WERI-Rb-1 (cell line): Measurements from ENCODE around the gene RAB37.
A peak's percentile ranks its signal among the peaks of the same experiment; 100 is the strongest.

Experiments
- DNase-seq: peaks from one replicate; pipeline ENCODE4 v3.0.0-alpha.2; 2020
- H3K27ac ChIP-seq: fragments of 250-450 bp; sonication (Bioruptor Pico); 2 replicates; pipeline ENCODE4 v1.5.1; 2020; ENCODE audit warnings: mild to moderate bottlenecking, moderate library complexity
- H3K27me3 ChIP-seq: fragments of 250-450 bp; sonication (Bioruptor Pico); 2 replicates; pipeline ENCODE4 v1.5.1; 2021; ENCODE audit warnings: mild to moderate bottlenecking, low read depth, moderate library complexity; ENCODE audit not compliant: insufficient read depth, severe bottlenecking
- H3K36me3 ChIP-seq: fragments of 250-450 bp; sonication (Bioruptor Pico); 2 replicates; pipeline ENCODE4 v1.5.1; 2020; ENCODE audit warnings: mild to moderate bottlenecking, moderate library complexity
- H3K4me3 ChIP-seq: 2 replicates; pipeline ENCODE4 v1.5.1; 2011; ENCODE audit warnings: low read depth, mild to moderate bottlenecking, control low read depth, low read length
- H3K9me3 ChIP-seq: fragments of 250-450 bp; sonication (Bioruptor Pico); 2 replicates; pipeline ENCODE4 v1.5.1; 2021; ENCODE audit warnings: mild to moderate bottlenecking, moderate library complexity; ENCODE audit not compliant: severe bottlenecking
- TF ChIP-seq, protein P1 (sequence below): IDR thresholded peaks from 2 replicates; pipeline ENCODE4 v1.5.1; 2011; ENCODE audit warnings: low read depth, mild to moderate bottlenecking, control low read depth, inconsistent platforms, low read length

The RAB37 gene

DNA sequence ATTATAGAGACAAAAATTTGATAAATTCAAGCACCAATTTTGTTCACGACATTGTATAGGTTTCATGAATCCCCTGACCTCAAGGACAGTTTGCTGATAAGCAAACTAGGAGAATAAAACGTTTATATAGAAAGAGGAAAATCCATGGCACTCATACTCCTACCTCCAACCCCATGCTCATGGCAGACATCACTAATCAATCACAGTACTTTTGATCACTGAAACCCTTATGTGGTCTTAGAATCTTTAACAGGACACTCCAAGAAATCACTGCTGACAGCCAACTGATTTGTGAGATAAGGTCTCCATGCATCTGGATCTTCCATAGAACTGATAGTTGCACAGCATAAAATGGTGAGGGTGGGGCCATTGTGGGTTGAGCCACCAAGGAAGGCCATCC, 6.7 kb downstream of the RAB37 start:
- no peak for DNase-seq
- Histone ChIP-seq H3K36me3 (no peaks in the 10 kb centered on the region; the same call in 1 of the 2 replicates), H3K27ac (no peak overlapping the region), H3K4me3 (no peak overlapping the region), H3K27me3 (no peaks in the 10 kb centered on the region), H3K9me3 (peaks cover 5% of the 10 kb centered on the region)
- TF ChIP-seq, protein P1, sequence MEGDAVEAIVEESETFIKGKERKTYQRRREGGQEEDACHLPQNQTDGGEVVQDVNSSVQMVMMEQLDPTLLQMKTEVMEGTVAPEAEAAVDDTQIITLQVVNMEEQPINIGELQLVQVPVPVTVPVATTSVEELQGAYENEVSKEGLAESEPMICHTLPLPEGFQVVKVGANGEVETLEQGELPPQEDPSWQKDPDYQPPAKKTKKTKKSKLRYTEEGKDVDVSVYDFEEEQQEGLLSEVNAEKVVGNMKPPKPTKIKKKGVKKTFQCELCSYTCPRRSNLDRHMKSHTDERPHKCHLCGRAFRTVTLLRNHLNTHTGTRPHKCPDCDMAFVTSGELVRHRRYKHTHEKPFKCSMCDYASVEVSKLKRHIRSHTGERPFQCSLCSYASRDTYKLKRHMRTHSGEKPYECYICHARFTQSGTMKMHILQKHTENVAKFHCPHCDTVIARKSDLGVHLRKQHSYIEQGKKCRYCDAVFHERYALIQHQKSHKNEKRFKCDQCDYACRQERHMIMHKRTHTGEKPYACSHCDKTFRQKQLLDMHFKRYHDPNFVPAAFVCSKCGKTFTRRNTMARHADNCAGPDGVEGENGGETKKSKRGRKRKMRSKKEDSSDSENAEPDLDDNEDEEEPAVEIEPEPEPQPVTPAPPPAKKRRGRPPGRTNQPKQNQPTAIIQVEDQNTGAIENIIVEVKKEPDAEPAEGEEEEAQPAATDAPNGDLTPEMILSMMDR = no peak

DNA sequence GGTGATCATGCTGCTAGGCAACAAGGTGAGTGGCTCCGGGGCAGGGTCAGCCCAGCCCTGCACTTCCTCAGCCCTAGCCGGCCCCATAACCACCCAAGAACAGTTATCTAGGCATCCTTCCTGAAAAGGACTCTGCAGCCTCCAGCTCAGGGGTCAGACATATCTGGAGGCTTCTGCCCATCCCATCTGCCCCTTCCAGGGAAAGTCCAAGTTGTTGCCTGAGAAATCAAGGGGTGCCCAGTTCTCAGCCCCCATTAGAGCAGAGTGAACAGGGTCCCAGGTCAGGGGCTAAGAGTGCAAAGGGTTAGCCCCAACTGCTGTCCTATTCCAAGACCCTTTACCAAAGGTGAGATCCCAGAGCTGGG, 7.3 kb downstream of the RAB37 start:
- TF ChIP-seq, protein P1 = no peak
- DNase-seq = peak; percentile 6
- Histone ChIP-seq H3K36me3 (no peaks in the 10 kb centered on the region; the same call in 1 of the 2 replicates), H3K9me3 (peaks cover 5% of the 10 kb centered on the region), H3K27ac (no peak overlapping the region), H3K4me3 (no peak overlapping the region), H3K27me3 (no peaks in the 10 kb centered on the region)

DNA sequence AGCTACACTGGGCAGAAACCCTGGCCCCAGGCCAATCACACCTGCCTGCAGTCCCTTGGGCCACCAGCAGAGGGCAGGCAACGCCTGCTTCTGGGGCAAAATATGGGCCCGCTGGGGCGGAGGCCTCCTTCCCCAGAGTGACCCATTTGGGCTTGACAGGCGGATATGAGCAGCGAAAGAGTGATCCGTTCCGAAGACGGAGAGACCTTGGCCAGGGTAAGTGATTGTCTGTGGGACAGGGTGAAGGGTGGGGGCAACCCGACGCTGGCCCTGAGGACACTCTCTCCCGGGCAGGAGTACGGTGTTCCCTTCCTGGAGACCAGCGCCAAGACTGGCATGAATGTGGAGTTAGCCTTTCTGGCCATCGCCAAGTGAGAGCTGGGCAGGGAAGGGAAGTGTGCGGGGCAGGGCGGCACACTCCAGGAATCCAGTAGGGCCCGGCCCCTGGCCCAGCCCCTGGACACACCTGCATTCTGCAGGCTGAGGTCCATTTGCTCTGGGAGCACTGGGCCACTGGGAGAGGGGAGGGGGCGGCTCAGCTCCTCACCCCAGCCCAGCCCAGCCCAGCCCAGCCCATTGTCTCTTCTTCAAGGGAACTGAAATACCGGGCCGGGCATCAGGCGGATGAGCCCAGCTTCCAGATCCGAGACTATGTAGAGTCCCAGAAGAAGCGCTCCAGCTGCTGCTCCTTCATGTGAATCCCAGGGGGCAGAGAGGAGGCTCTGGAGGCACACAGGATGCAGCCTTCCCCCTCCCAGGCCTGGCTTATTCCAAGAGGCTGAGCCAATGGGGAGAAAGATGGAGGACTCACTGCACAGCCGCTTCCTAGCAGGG, 7.9 kb downstream of the RAB37 start:
- Histone ChIP-seq H3K36me3 (peaks cover 3% of the 10 kb centered on the region; the same call in 1 of the 2 replicates), H3K27ac (no peak overlapping the region), H3K27me3 (no peaks in the 10 kb centered on the region), H3K4me3 (no peak overlapping the region), H3K9me3 (peaks cover 5% of the 10 kb centered on the region)
- TF ChIP-seq, protein P1 = peak; percentile 99
- peak; percentile 88 for DNase-seq

DNA sequence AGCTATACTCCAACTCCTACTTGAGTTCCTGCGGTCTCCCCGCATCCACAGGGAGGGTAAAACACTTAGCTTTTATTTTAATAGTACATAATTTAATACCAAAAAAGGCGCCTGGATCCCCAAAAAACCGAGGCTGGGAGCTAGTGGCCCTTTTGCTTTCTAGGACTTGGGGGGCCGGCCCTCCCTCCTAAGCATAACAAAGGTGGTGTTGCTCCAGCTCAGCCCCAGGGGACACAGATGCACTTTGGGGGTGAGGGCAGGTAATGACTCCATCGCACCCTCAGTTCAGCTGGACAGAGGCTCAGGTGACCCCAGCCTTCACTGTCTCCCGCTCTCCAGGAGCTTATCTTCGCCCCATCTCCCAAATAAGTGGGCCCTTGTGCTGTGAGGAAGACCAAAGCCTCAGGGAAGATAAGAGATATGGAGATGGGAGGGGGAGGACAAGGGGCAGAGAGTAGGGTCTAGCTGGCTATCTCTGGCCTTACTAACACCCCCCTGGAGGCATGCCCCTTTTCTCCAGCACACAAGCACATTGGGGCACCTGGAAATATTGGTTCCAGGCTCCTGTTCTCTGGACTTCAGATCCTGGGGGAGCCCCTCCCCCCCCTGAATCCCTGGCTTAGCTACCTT, 8.6 kb downstream of the RAB37 start:
- H3K27ac ChIP-seq = no peak overlapping the region

DNA sequence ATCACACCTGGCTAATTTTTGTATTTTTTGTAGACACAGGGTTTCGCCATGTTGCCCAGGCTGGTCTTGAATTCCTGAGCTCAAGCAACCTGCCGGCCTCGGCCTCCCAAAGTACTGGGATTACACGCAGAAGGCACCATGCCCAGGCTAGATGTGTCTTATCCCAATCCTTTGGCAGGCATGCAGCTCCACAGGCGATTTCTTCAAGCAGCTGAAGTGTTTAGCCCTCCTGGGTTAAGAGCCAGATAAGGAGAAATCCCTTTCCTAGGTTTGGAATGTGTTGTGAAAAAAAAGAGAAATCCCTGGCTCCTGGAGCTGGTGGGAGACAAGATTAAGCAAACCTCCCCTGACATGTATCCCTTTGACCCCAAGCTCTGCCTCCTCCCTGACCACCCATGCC, 9.3 kb downstream of the RAB37 start:
- H3K27me3 ChIP-seq = no peaks in the 10 kb centered on the region
- DNase-seq = no peak

More for the DNA sequence above, 8.6 kb downstream of the RAB37 start:
- TF ChIP-seq, protein P1 = no peak
- H3K36me3 ChIP-seq = peaks cover 8% of the 10 kb centered on the region
- no peak for DNase-seq
- H3K9me3 ChIP-seq = peaks cover 5% of the 10 kb centered on the region
- no peaks in the 10 kb centered on the region for H3K27me3 ChIP-seq
- H3K4me3 ChIP-seq = no peak overlapping the region

More for the DNA sequence above, 9.3 kb downstream of the RAB37 start:
- H3K36me3 ChIP-seq = peaks cover 15% of the 10 kb centered on the region
- H3K9me3 ChIP-seq = peaks cover 5% of the 10 kb centered on the region
- TF ChIP-seq, protein P1 = no peak
- H3K27ac ChIP-seq = peak overlapping the region; percentile 26; the same call in 1 of the 2 replicates
- no peak overlapping the region for H3K4me3 ChIP-seq
